Neural cell (in vitro differentiated cells): Measurements from ENCODE around the gene OR2S2.
A peak's percentile ranks its signal among the peaks of the same experiment; 100 is the strongest.

Experiments
- EP300 ChIP-seq: fragments of 450-650 bp; conservative IDR thresholded peaks from 2 replicates; pipeline ENCODE4 v1.6.1; 2014; ENCODE audit warnings: antibody characterized with exemption, mild to moderate bottlenecking, moderate library complexity; ENCODE audit not compliant: poor library complexity, severe bottlenecking
- EZH2 ChIP-seq: fragments of 200-600, 300-800 bp; shearing (Covaris generic), sonication (generic); IDR thresholded peaks from 2 replicates; pipeline ENCODE4 v1.6.1; 2014; ENCODE audit warnings: antibody characterized with exemption, low read length, borderline replicate concordance, mild to moderate bottlenecking; ENCODE audit not compliant: insufficient read depth, poor library complexity, severe bottlenecking
- MXI1 ChIP-seq: fragments of 450-650 bp; conservative IDR thresholded peaks from 2 replicates; pipeline ENCODE4 v1.6.1; 2014; ENCODE audit warnings: antibody characterized with exemption, mild to moderate bottlenecking; ENCODE audit not compliant: poor library complexity, severe bottlenecking
- POLR2AphosphoS5 ChIP-seq: IDR thresholded peaks from 2 replicates; pipeline ENCODE4 v1.6.1; 2012
- RAD21 ChIP-seq: fragments of 450-650 bp; conservative IDR thresholded peaks from 2 replicates; pipeline ENCODE4 v1.6.1; 2014; ENCODE audit warnings: antibody characterized with exemption, mild to moderate bottlenecking, moderate library complexity
- REST ChIP-seq: IDR thresholded peaks from 2 replicates; pipeline ENCODE4 v1.6.1; 2012; ENCODE audit warnings: borderline replicate concordance
- SMC3 ChIP-seq: fragments of 450-650 bp; conservative IDR thresholded peaks from 2 replicates; pipeline ENCODE4 v1.6.1; 2014; ENCODE audit warnings: antibody characterized with exemption, mild to moderate bottlenecking, moderate library complexity; ENCODE audit not compliant: poor library complexity
- TAF1 ChIP-seq: IDR thresholded peaks from 2 replicates; pipeline ENCODE4 v1.6.1; 2012; ENCODE audit warnings: low read depth
- TF ChIP-seq, protein P1 (sequence below): fragments of 450-650 bp; IDR thresholded peaks from 2 replicates; pipeline ENCODE4 v1.5.1; 2014; ENCODE audit warnings: antibody characterized with exemption, mild to moderate bottlenecking, moderate library complexity; ENCODE audit not compliant: poor library complexity, severe bottlenecking

DNA sequence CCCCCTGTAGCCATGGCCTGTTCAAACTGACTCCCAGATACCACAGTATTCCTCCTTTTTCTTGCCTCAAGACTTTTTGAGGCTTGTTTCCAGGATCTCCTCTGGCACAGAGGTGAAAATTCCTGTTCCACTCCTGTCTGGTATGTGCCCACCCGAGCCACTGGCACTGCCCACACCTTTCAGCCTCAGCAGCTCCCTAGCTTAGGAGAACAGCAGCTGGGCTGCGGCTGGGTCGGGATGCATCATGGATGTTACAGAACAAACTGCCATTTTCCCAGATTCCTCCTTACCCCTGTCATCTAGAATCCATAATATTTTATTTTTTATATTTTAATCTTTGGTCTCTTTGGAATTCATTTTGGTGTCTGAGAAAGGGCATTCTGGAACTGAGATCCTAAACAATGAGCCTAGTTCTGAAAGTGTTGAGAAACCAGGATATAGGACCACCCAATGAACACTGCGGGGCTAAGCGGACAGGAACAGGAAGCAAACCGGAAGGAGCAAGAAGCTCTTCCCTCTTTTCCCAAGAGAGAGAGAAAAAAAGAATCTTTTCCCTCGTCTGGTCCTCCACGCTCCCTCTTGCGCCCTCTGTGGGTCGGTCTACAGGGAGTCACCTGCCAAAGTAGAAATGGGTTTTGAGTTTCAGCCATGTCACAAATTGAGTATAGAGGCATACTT, 12.5 kb downstream of the OR2S2 start:
- TF ChIP-seq, protein P1, sequence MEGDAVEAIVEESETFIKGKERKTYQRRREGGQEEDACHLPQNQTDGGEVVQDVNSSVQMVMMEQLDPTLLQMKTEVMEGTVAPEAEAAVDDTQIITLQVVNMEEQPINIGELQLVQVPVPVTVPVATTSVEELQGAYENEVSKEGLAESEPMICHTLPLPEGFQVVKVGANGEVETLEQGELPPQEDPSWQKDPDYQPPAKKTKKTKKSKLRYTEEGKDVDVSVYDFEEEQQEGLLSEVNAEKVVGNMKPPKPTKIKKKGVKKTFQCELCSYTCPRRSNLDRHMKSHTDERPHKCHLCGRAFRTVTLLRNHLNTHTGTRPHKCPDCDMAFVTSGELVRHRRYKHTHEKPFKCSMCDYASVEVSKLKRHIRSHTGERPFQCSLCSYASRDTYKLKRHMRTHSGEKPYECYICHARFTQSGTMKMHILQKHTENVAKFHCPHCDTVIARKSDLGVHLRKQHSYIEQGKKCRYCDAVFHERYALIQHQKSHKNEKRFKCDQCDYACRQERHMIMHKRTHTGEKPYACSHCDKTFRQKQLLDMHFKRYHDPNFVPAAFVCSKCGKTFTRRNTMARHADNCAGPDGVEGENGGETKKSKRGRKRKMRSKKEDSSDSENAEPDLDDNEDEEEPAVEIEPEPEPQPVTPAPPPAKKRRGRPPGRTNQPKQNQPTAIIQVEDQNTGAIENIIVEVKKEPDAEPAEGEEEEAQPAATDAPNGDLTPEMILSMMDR = peak; percentile 58
- TF ChIP-seq RAD21 (no peak), EZH2 (no peak), TAF1 (no peak), REST (no peak), MXI1 (no peak), POLR2AphosphoS5 (no peak), EP300 (no peak), SMC3 (peak; percentile 29)
